ENCODE results near the gene RDX. TPM values are rescaled to one million over a fixed set of nuclear protein-coding genes. Genes with fewer than 3 reads are reported as not detected.
A peak's percentile ranks its signal among the peaks of the same experiment; 100 is the strongest.
"Not testable (repeated sequence)": the region's sequence is repeated elsewhere in the genome, so short reads cannot be mapped to it uniquely, and the experiment has no call there.

The RDX gene
- total RNA-seq, 4 donors from 2014 or later, result 26.5 to 42.3 (median 32.6) TPM

GRCh38 chr11:110199184-110199981 is 97.0 kb downstream of the RDX start:
- intact Hi-C loops (cut with DNase I; ENCODE audit: low total_unique reads), result loop anchor here (5.0 kb wide), 1 partner anchor 238 kb away; no protein-coding TSS in a partner anchor
- DNase-seq (ENCODE audit: low spot score in 2 of 2), result peak in 1 of 2 donors; percentile 34

GRCh38 chr11:110198031-110198729 is 98.2 kb downstream of the RDX start:
- peak in 1 of 2 donors; percentile 36 for DNase-seq (ENCODE audit: low spot score in 2 of 2)
- TF ChIP-seq CTCF (IDR thresholded peaks at IDR 0.05), result no peak
- no peak for TF ChIP-seq POLR2A (IDR thresholded peaks at IDR 0.05)
- 95% methylated on average over 9 of the region's 9 CpGs for WGBS, 2 donors
- intact Hi-C loops (cut with DNase I; ENCODE audit: low total_unique reads), result loop anchor here (5.0 kb wide), 1 partner anchor 239 kb away; no protein-coding TSS in a partner anchor
- H3K4me3 ChIP-seq (ENCODE audit: low read depth, poor library complexity, severe bottlenecking), result no peak overlapping the region

More at GRCh38 chr11:110199184-110199981, 97.0 kb downstream of the RDX start:
- TF ChIP-seq CTCF (IDR thresholded peaks at IDR 0.05), result no peak
- TF ChIP-seq POLR2A (IDR thresholded peaks at IDR 0.05), result no peak
- H3K4me3 ChIP-seq (ENCODE audit: low read depth, poor library complexity, severe bottlenecking), result no peak overlapping the region
- WGBS, 2 donors, result 80 to 85% methylated on average over 4 of the region's 4 CpGs

- peak in 1 of 2 donors; percentile 40 for DNase-seq (ENCODE audit: low spot score in 2 of 2)
- 79 to 87% methylated on average over 9 of the region's 9 CpGs for WGBS, 2 donors
- no peak overlapping the region for H3K4me3 ChIP-seq (ENCODE audit: low read depth, poor library complexity, severe bottlenecking)
- TF ChIP-seq CTCF (IDR thresholded peaks at IDR 0.05), result no peak
- TF ChIP-seq POLR2A (IDR thresholded peaks at IDR 0.05), result no peak
- intact Hi-C loops (cut with DNase I; ENCODE audit: low total_unique reads), result loop anchor here (5.0 kb wide), 1 partner anchor 240 kb away; no protein-coding TSS in a partner anchor
Observed at GRCh38 chr11:110196884-110197420, 99.5 kb downstream of the RDX start.

- intact Hi-C loops (cut with DNase I; ENCODE audit: low total_unique reads), result loop anchor here (5.0 kb wide), 1 partner anchor 241 kb away; no protein-coding TSS in a partner anchor
- 84 to 86% methylated on average over 5 of the region's 5 CpGs for WGBS, 2 donors
- DNase-seq (ENCODE audit: low spot score in 2 of 2), result peak in 1 of 2 donors; percentile 48
- H3K4me3 ChIP-seq (ENCODE audit: low read depth, poor library complexity, severe bottlenecking), result no peak overlapping the region
- TF ChIP-seq POLR2A (IDR thresholded peaks at IDR 0.05) (no peak), CTCF (IDR thresholded peaks at IDR 0.05) (no peak)
Observed at GRCh38 chr11:110196241-110196754, 100.1 kb downstream of the RDX start.

- intact Hi-C loops (cut with DNase I; ENCODE audit: low total_unique reads); H3K4me3 ChIP-seq (ENCODE audit: low read depth, poor library complexity, severe bottlenecking): not testable (repeated sequence)
- 78 to 80% methylated on average over 10 of the region's 10 CpGs for WGBS, 2 donors
- peak in 1 of 2 donors; percentile 42 for DNase-seq (ENCODE audit: low spot score in 2 of 2)
Observed at GRCh38 chr11:110194211-110194766, 102.1 kb downstream of the RDX start.

- whole genome bisulfite sequencing, 2 donors, result 76 to 84% methylated on average over 4 of the region's 4 CpGs
- intact Hi-C loops (cut with DNase I; ENCODE audit: low total_unique reads); DNase-seq (ENCODE audit: low spot score in 2 of 2); H3K4me3 ChIP-seq (ENCODE audit: low read depth, poor library complexity, severe bottlenecking): not testable (repeated sequence)
Observed at GRCh38 chr11:110192604-110193282, 103.7 kb downstream of the RDX start.

Data from lower leg skin (tissue), 4 donors.